H9 (cell line): Measurements from ENCODE around the gene SRRD. TPM values are rescaled to one million over a fixed set of nuclear protein-coding genes. Genes with fewer than 3 reads are reported as not detected.

Experiments
- DNase-seq: peaks from one replicate; pipeline ENCODE4 v3.0.0-alpha.2; 2017
- H2AFZ ChIP-seq: one replicate; pipeline ENCODE4 v1.6.1; 2013; ENCODE audit warnings: mild to moderate bottlenecking, low read length, control low read depth, moderate library complexity
- H2AK5ac ChIP-seq: 2 replicates; pipeline ENCODE4 v1.6.1; 2013; ENCODE audit warnings: low read length, control low read depth, mixed read lengths; ENCODE audit not compliant: insufficient read length
- H2BK120ac ChIP-seq: one replicate; pipeline ENCODE4 v1.6.1; 2013; ENCODE audit warnings: low read depth, mild to moderate bottlenecking, low read length, control low read depth, inconsistent platforms; ENCODE audit not compliant: poor library complexity, severe bottlenecking
- H2BK12ac ChIP-seq: 2 replicates; pipeline ENCODE4 v1.6.1; 2013; ENCODE audit warnings: low read length, control low read depth, mixed read lengths, low read depth; ENCODE audit not compliant: insufficient read length
- H2BK15ac ChIP-seq: 2 replicates; pipeline ENCODE4 v1.6.1; 2013; ENCODE audit warnings: low read depth, low read length, control low read depth
- H2BK20ac ChIP-seq: one replicate; pipeline ENCODE4 v1.6.1; 2013; ENCODE audit warnings: low read depth, mild to moderate bottlenecking, low read length, control low read depth, inconsistent platforms; ENCODE audit not compliant: poor library complexity, severe bottlenecking
- H2BK5ac ChIP-seq: 2 replicates; pipeline ENCODE4 v1.6.1; 2013; ENCODE audit warnings: low read length, control low read depth, mixed read lengths; ENCODE audit not compliant: insufficient read length
- H3K14ac ChIP-seq: 2 replicates; pipeline ENCODE4 v1.6.1; 2013; ENCODE audit warnings: low read length, control low read depth; ENCODE audit not compliant: insufficient read depth
- H3K18ac ChIP-seq: 2 replicates; pipeline ENCODE4 v1.6.1; 2013; ENCODE audit warnings: low read depth, mild to moderate bottlenecking, mixed read lengths, low read length, control low read depth; ENCODE audit not compliant: insufficient read length
- H3K23ac ChIP-seq: 2 replicates; pipeline ENCODE4 v1.6.1; 2013; ENCODE audit warnings: low read length, control low read depth, mixed read lengths, low read depth; ENCODE audit not compliant: insufficient read length
- H3K23me2 ChIP-seq: 2 replicates; pipeline ENCODE4 v1.6.1; 2013; ENCODE audit warnings: low read depth, mild to moderate bottlenecking, mixed read lengths, low read length, control low read depth; ENCODE audit not compliant: insufficient read length, poor library complexity, severe bottlenecking
- H3K27ac ChIP-seq: 2 replicates; pipeline ENCODE4 v1.5.1; 2013; ENCODE audit warnings: low read length, control low read depth, mixed read lengths, low read depth; ENCODE audit not compliant: insufficient read length
- H3K27me3 ChIP-seq: 2 replicates; pipeline ENCODE4 v1.6.1; 2013; ENCODE audit warnings: low read length, control low read depth, inconsistent platforms; ENCODE audit not compliant: insufficient read depth
- H3K4ac ChIP-seq: 2 replicates; pipeline ENCODE4 v1.6.1; 2013; ENCODE audit warnings: low read depth, mild to moderate bottlenecking, control low read depth, inconsistent platforms, low read length, moderate library complexity
- H3K4me1 ChIP-seq: 2 replicates; pipeline ENCODE4 v1.6.1; 2013; ENCODE audit warnings: low read length, control low read depth, inconsistent platforms; ENCODE audit not compliant: insufficient read depth
- H3K4me2 ChIP-seq: 2 replicates; pipeline ENCODE4 v1.6.1; 2013; ENCODE audit warnings: low read length, control low read depth, mixed read lengths; ENCODE audit not compliant: insufficient read length, insufficient read depth
- H3K56ac ChIP-seq: 2 replicates; pipeline ENCODE4 v1.6.1; 2013; ENCODE audit warnings: low read depth, mild to moderate bottlenecking, mixed read lengths, low read length, control low read depth; ENCODE audit not compliant: insufficient read length
- H3K79me1 ChIP-seq: 2 replicates; pipeline ENCODE4 v1.6.1; 2013; ENCODE audit warnings: low read depth, mild to moderate bottlenecking, moderate library complexity, low read length, control low read depth, inconsistent platforms; ENCODE audit not compliant: insufficient read depth, poor library complexity, severe bottlenecking
- H3K79me2 ChIP-seq: 2 replicates; pipeline ENCODE4 v1.6.1; 2013; ENCODE audit warnings: low read length, control low read depth, inconsistent platforms; ENCODE audit not compliant: insufficient read depth
- H3K9ac ChIP-seq: 2 replicates; pipeline ENCODE4 v1.6.1; 2013; ENCODE audit warnings: low read length, control low read depth, mixed read lengths; ENCODE audit not compliant: insufficient read length; ENCODE audit errors: extremely low read depth
- H3K9me3 ChIP-seq: one replicate; pipeline ENCODE4 v1.6.1; 2013; ENCODE audit warnings: low read depth, low read length, inconsistent platforms; ENCODE audit not compliant: control insufficient read depth
- H3T11ph ChIP-seq: one replicate; pipeline ENCODE4 v1.6.1; 2013; ENCODE audit warnings: mild to moderate bottlenecking, low read length, control low read depth, inconsistent platforms
- H4K20me1 ChIP-seq: one replicate; pipeline ENCODE4 v1.6.1; 2013; ENCODE audit not compliant: control insufficient read depth, insufficient read length, insufficient read depth
- H4K5ac ChIP-seq: 2 replicates; pipeline ENCODE4 v1.6.1; 2013; ENCODE audit warnings: low read depth, mild to moderate bottlenecking, mixed read lengths, low read length, control low read depth; ENCODE audit not compliant: insufficient read length
- H4K8ac ChIP-seq: replicated peaks from 2 replicates; pipeline ENCODE4 v1.6.1; 2013; ENCODE audit warnings: low read length, control low read depth, mixed read lengths, low read depth; ENCODE audit not compliant: insufficient read length
- H4K91ac ChIP-seq: 2 replicates; pipeline ENCODE4 v1.6.1; 2013; ENCODE audit warnings: low read depth, mild to moderate bottlenecking, moderate library complexity, mixed read lengths, low read length, control low read depth; ENCODE audit not compliant: insufficient read length
- H3K27ac Mint-ChIP-seq, 3 experiments: 2 replicates in 2 of 3; 3 replicates in 1 of 3; pipeline ENCODE4 v1.8.0; 2020 to 2021; ENCODE audit warnings: mixed read lengths in 3 of 3, mild to moderate bottlenecking in 1 of 3, moderate library complexity in 1 of 3
- H3K27me3 Mint-ChIP-seq: 2 replicates; pipeline ENCODE4 v1.8.0; 2021; ENCODE audit warnings: low read depth, mild to moderate bottlenecking, moderate library complexity, mixed read lengths
- H3K36me3 Mint-ChIP-seq, 3 experiments: 2 replicates in 2 of 3; 3 replicates in 1 of 3; pipeline ENCODE4 v1.8.0; 2020 to 2021; ENCODE audit warnings: low read depth in 3 of 3, mixed read lengths in 3 of 3; ENCODE audit not compliant: insufficient read depth in 1 of 3
- H3K4me1 Mint-ChIP-seq, 2 experiments: 2 replicates each; pipeline ENCODE4 v1.8.0; 2020; ENCODE audit warnings: mixed read lengths in 2 of 2
- H3K4me3 Mint-ChIP-seq, 2 experiments: 2 replicates in 1 of 2; 3 replicates in 1 of 2; pipeline ENCODE4 v1.8.0; 2020 to 2021; ENCODE audit warnings: mild to moderate bottlenecking in 2 of 2, mixed read lengths in 2 of 2, moderate library complexity in 1 of 2
- H3K9me3 Mint-ChIP-seq, 2 experiments: 2 replicates in 1 of 2; 3 replicates in 1 of 2; pipeline ENCODE4 v1.8.0; 2020; ENCODE audit warnings: mild to moderate bottlenecking in 2 of 2, mixed read lengths in 2 of 2, moderate library complexity in 1 of 2
- CTCF ChIP-seq: fragments of 200-600 bp; sonication (generic); conservative IDR thresholded peaks from 3 replicates; pipeline ENCODE4 v1.8.0; 2021; ENCODE audit warnings: antibody characterized with exemption, mild to moderate bottlenecking
- WGBS: extraction: QIAGEN DNeasy Blood & Tissue Kit; methylation state at CpG from one replicate; pipeline ENCODE4 v1.1.7; 2013; ENCODE audit warnings: missing lambda C conversion rate, low lambda C conversion rate, mixed read lengths; ENCODE audit not compliant: insufficient read length; ENCODE audit errors: extremely low coverage; 5-methylcytosine and 5-hydroxymethylcytosine counted together
- total RNA-seq: library from RNA; stranded (reverse); gene quantifications from 2 replicates; pipeline ENCODE4 v1.2.1, GENCODE V29; 2021

SRRD gene
- total RNA-seq, 1 experiment from 2014 or later: 36.0 TPM

- Histone ChIP-seq H2AFZ (no peak overlapping the region), H3K56ac (no peak overlapping the region), H4K5ac (no peak overlapping the region), H3K27me3 (no peaks in the 10 kb centered on the region), H2AK5ac (no peak overlapping the region), H3K4me2 (no peak overlapping the region), H3K4ac (no peak overlapping the region), H2BK5ac (no peak overlapping the region), H4K20me1 (no peaks in the 10 kb centered on the region), H3K79me1 (no peaks in the 10 kb centered on the region), H4K91ac (no peak overlapping the region), H2BK120ac (no peak overlapping the region), H3K9me3 (no peaks in the 10 kb centered on the region), H2BK12ac (no peak overlapping the region), H4K8ac (no peak overlapping the region), H3K79me2 (no peaks in the 10 kb centered on the region), H2BK20ac (no peak overlapping the region), H3K23me2 (no peaks in the 10 kb centered on the region), H3K23ac (no peak overlapping the region), H3K4me1 (no peaks in the 10 kb centered on the region), H3K18ac (no peak overlapping the region), H3K14ac (no peak overlapping the region), H3K9ac (no peak overlapping the region), H3T11ph (no peak overlapping the region), H3K27ac (no peak overlapping the region), H2BK15ac (no peak overlapping the region)
- H3K4me3 Mint-ChIP-seq: no peak overlapping the region; a peak in 1 of 5 replicates
- H3K27ac Mint-ChIP-seq: no peak overlapping the region
- peaks cover 7 to 15% of the 10 kb centered on the region in 2 experiments for H3K4me1 Mint-ChIP-seq
- DNase-seq: no peak
- peaks cover 0 to 6% (median 4%) of the 10 kb centered on the region in 3 experiments; a peak in 3 of 7 replicates for H3K36me3 Mint-ChIP-seq
- H3K9me3 Mint-ChIP-seq: no peaks in the 10 kb centered on the region
- no peak for TF ChIP-seq CTCF
- WGBS: no CpG with 5 or more reads among the region's 16 CpGs
- H3K27me3 Mint-ChIP-seq: no peaks in the 10 kb centered on the region
These were observed 39.6 kb upstream of the SRRD start for GRCh38 chr22:26443901-26444690.
